HG03520 (cell line): ENCODE measurements around the gene CLEC3A.
"Not testable (repeated sequence)": the region's sequence is repeated elsewhere in the genome, so short reads cannot be mapped to it uniquely, and the experiment has no call there.

Source experiments
- ATAC-seq: cut with Tn5 transposase; IDR thresholded peaks from one replicate; pipeline ENCODE4 v1.9.1; 2021; ENCODE audit warnings: mild to moderate bottlenecking, moderate library complexity; ENCODE audit not compliant: unreplicated experiment

CLEC3A gene

DNA sequence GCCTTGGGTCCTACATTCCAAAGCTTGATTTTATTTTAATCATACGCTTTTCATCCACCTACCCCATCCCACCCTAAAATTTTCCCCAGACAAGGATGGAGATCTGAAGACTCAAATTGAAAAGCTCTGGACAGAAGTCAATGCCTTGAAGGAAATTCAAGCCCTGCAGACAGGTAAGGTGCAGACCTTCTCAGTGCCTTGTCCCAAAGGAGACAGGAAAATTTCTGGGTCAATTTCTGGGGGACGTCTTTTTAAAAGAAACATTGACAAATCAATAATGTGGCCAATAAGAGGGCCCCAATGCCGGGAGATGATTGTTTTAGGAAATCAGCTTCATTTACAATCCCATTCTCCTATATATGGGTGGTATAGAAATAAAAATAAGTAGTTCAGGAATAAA, 5.7 kb downstream of the CLEC3A start:
- no peak for ATAC-seq

DNA sequence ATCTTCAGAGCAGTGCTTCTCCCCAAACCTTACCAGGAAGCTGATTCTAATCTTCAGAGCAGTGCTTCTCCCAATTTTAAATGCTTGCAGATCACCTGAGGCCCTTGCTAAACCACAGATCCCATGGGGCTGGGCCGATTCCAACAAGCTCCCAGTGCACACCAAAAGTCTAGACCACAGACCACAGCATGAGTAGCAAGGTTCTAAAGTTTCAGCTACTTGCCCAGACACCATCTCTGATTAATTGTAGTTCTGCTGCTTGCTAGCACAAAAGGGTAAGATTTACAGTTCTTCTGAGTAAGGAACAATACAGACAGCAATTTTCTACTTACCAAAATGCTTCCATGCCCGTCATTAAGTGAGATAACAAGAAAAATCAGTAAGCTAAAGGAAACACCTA, 12.2 kb downstream of the CLEC3A start:
- ATAC-seq = no peak

DNA sequence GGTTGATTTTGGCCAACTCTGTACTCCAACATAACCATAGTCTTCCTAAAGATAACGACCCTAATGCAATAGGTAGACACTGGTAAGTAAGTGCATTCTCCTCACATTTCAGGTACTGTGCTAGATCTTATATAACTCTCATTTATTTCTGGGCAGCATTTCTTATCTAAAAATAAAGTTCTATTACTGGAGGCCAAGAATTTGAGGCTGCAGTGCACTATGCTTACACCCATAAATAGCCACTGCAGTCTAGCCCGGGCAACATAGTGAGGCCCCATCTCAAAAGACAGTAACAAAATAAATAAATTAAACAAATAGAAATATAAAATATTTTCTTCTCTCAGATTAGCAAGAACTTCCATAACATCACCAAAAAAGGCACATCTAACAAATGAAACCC, 12.7 kb downstream of the CLEC3A start:
- no peak for ATAC-seq

DNA sequence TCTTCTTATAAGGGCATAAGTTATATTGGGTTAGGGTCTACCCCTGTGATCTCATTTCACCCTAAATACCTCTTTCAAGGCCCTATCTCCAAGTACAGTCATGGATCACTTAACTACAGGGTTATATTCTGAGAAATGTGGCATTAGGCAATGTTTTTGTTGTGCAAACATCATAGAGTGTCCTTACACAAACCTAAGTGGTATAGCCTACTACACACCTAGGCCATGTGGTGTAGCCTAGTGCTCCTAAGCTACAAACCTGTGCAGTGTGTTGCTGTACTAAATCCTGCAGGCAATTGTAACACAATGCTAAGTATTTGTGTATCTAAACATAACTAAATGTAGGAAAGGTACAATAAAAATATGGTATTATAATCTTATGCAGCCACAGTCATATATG, 18.0 kb downstream of the CLEC3A start:
- no peak for ATAC-seq

DNA sequence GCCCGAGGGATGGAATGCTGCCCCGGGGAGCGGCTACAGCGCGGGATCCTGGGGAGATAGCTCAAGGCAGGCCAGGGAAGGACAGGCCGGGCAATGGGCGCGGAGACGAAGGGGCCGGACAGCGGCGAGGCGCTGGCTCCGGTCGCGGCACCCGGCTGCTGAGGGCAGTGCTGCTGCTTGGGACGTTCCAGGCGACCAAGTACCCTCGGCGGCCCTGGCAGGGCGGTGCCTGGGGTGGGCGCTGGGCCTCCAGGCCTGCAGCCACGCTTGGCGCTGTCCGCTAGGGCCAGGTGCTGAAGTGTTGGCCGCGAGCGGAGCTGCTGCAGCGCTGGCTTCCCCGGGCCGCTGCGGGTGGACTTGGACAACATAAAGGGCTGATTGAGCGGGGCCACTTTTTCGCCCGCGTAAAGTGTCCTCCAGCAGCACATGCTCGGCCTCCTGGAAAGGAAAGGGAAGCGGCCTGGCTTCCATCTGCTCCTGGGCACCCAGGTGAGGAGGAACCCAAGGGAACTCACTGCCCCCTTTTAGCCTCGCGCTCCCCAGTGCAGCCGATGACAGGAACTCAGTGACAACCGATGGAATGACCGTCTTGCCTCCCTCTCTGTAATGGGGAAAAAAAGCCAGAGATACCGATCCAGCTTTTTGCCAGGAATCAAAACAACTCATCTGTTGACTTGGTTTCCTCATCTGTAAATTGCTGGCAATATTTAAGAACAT, 23.7 kb downstream of the CLEC3A start:
- ATAC-seq = no peak

DNA sequence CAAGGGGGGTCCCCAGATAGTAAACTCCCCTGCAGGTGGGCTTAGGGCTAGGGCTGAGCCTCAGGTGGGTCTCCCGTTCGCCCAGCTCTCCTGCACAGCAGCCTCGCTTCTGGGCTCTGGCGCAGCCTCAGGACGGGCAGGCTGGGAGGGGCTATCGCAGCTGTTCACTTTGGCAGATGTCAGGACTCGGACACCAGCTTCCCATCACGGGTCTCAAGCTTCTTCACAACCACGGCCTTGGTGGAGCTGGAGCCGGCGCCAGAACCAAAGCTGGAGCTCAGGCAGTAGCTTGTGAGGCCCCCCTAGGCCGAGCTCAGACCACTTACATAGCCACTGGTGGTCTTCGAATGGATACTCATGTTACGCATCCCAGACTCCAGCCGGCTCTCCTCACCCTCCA, 26.0 kb downstream of the CLEC3A start:
- ATAC-seq = no peak

DNA sequence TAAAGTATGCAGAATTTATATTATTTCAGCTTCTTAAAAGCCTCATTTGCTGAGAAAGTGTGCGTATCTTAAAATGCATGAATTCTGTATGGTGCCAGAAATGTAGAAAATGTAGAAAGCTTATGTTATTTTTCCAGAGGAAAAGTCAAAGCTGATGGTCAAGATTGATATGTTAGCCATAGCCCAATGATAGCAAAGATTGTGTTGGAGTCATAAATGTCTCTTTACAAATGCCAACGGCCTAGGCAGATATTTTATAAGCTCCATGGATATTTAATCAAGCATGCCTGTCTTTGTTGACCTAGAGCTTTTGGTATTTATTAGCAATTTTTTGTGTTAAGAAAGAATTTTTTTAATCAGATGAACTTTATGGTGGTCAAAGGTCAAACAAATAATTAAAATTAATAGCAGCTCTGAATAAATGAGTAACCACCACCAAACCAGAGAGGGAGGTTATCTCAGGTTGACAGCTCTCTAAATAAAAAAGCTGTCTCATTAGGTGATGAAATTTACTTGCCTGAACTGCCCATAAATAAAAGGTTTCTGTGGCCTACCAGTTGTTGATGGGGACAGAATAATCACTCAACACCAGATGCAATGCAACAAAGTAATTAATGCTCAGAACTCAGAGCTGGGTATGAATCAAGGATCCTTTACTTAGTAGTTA, 28.5 kb downstream of the CLEC3A start:
- ATAC-seq = no peak

DNA sequence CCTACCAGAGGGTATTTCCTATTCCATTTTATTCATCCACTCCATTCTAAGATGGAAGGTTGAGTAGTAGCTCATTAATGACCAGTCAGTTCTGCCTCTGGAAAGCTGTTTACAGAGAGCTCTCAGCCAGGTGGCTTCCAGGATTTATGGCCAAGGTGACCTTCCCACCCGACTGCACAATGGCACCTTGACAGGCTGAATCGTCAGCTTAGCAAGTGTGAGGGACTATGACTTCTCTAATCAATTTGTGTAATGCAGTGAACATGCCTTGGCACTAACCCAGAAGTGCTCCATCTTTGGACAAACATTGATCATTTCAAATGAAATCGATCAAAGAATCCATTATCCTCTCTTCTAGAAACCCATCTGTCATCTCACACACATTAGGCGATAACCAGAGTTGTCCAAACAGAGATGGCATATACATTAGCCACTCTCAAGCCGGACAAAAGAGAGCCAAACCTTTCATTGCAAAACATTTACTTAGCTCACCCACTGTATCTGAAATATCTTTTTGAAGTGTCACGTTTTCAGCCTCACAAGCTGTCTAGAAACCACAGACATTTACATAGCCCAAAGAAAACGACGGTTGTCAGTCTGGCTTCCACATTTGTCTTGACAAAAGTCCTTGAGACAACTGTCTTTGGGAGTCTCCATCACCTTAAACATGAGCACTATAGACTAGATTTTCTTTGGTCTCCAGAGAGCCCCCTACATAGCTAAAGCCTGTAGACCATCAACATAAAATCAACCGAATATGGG, 35.6 kb downstream of the CLEC3A start:
- no peak for ATAC-seq

DNA sequence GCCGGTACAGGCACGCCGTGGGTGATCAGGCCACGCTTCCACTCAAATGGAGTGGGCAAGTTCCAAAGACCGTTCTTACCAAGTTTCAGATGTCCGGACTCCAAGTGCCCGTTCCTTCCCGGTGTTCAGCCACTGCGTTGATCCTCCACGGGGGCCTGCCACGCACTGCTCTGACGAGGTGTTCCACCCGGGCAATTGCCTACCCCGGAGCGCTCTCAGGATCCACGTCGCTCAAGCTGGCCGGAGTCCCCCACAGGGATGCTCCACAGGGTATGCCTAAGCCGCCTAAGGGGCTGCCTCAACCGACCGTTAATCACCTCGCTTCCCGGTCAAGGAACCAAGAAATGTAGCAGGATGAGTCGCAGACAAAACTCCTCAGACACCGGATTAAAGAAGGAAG, 37.5 kb downstream of the CLEC3A start:
- not testable (repeated sequence) for ATAC-seq

DNA sequence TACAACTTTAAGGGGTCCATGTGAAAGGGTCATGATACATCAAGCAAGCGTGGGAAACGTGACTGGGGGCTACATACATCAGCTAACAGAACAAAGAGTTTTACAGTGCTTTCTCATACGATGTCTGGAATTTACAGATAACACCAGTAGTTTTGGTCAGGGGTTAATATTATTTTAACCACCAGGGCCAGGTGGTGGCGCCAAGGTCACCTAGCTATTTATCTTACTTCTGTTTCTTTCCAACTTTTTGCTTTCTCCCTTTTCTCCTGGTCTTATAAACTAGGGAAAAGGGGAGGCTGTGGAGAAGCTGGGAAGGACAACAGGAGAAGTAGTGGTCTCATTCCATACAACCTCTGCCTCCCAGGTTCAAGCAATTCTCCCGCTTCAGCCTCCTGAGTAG, 37.9 kb downstream of the CLEC3A start:
- no peak for ATAC-seq

DNA sequence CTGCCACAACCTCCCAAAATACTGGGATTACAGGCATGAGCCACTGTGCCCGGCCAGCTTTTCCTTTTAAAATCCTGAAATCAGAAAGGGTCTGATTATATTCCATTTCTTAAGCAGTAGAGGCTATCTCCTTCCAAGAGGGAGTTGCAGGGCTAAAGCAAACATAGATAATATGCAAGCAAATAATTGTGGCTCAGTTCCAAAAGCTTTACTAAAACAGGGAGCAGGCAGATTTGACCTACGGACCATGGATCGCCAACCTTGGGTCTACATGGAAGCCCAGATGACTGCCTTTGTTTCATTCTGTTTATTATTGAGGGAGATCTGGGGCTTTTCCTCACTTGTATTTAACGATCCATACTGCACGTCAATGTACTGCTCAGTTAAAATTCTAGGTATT, 38.5 kb downstream of the CLEC3A start:
- ATAC-seq = no peak

DNA sequence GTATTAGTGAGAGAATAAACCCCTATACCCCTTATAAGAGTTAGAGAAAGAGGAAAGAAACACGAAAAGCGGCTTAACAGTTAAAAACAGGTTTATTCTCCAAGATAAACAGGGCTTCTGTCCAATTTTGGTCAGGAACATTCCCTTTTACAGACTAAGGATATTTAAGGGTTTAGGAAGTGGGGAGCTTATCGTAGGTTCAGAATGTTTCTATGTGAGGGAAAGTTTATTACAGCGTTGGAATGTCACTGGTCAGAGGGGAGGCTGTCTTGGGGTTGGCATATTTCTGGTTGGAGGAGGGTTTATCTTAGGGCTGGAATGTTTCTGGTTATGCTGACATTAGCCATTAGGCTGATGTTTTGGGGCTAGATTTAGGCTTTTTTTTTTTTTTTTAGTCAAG, 43.0 kb downstream of the CLEC3A start:
- no peak for ATAC-seq

DNA sequence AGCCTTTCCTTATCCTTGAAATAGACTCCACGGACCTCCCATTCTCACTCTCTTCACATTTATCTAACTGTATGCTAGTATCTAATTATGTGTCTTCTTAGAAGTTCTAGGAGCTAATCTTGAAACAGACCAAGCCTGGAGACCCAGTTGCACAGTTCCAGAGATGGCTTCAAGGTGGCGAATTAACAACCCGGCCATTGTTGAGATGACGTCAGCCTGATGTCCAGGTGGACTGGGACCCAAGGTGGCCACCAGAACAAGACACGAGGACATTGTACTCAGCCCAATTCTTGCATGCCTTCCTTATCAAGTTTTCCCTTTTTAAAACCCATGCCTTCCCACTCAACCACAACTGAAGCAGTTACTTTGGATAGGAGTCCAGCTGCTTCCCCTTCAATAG, 47.6 kb downstream of the CLEC3A start:
- ATAC-seq = no peak

DNA sequence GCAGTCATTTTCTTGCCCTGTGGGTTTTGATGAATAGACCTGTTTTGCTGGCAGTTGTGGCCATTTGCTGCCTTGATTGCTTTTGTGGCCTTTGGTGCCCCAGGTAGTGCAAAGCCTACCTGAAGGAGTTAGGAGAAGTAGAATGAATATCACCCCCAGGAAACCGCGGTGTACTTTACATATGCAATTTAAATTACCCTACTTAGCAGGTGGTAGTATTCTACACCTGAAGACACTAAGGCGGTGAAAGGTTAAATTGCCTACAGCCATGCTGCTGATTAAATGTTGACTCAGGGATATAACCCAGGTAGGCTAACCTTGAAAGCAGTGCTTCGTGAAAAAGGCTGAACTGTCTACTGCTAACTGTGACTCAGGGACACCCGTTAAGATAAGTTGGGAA, 49.9 kb downstream of the CLEC3A start:
- no peak for ATAC-seq

DNA sequence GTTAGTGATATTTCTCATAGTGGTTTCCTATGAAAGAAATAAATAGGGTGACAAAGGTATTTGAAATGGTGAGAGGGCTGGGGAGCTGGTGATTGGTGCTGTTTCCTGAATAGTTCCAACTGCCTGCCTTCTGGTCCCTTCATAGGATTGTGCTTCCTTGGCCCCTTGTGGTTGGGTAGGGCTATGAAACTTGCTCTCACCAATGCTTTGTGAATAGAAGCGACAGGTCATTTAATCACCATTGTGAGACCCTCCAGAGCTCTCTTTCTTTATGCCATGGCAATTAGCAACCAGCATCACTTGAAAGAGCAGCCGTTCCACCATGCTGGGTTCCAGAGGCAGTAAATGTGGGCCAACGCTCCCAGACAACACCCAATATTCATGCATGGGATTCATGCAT, 53.5 kb downstream of the CLEC3A start:
- ATAC-seq = no peak

DNA sequence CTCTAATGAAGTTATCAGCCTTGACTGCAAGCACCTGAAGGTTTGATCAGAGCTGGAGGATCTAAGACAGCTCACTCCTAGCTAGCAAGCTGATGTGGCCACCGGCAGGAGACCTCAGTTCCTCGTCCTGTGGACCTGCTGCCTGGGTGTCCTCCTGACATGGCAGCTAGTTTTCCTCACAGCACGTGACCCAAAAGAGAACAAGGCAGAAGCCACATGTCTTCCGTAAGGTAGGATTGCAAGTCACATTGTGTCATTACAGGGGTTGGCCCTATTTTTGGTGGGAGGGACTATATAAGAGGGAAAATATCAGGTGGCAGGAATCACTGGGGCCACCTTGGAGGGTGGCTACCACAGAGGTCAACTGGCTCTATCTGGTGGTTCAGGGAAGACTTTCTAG, 59.0 kb downstream of the CLEC3A start:
- no peak for ATAC-seq
